Measurements from ENCODE around the gene MCC. TPM values are rescaled to one million over a fixed set of nuclear protein-coding genes. Genes with fewer than 3 reads are reported as not detected.

MCC gene
- total and polyA plus RNA-seq, 4 donors: 9.0 to 47.3 (median 14.7) TPM

GRCh38 chr5:113128641-113129330 is 359.5 kb downstream of the MCC start:
- Histone ChIP-seq H3K36me3 (ENCODE audit: control insufficient read depth in 4 of 4, insufficient read depth in 3 of 4, low read depth in 1 of 4, low read length in 3 of 4) (peaks cover 0 to 2% (median 0%) of the 10 kb centered on the region in 4 donors), H3K27ac (ENCODE audit: low read depth in 1 of 2, low read length in 2 of 2) (no peak overlapping the region), H3K27me3 (ENCODE audit: control insufficient read depth in 4 of 4, insufficient read depth in 4 of 4, low read length in 3 of 4) (no peaks in the 10 kb centered on the region), H3K9ac (ENCODE audit: low read depth in 1 of 2, low read length in 2 of 2) (no peak overlapping the region), H3K9me3 (ENCODE audit: control insufficient read depth in 4 of 4, low read length in 3 of 4) (no peaks in the 10 kb centered on the region), H3K4me3 (ENCODE audit: low read depth in 1 of 3, low read length in 3 of 3) (no peak overlapping the region), H3K4me1 (ENCODE audit: control insufficient read depth in 4 of 4, insufficient read depth in 4 of 4, low read length in 3 of 4) (peaks cover 0 to 13% (median 10%) of the 10 kb centered on the region in 4 donors)
- no peak for TF ChIP-seq FOXA2 (IDR thresholded peaks at IDR 0.05)
- no peak for TF ChIP-seq TAF1 (conservative IDR thresholded peaks at IDR 0.05)
- TF ChIP-seq HNF4A (conservative IDR thresholded peaks at IDR 0.05): no peak
- no peak for TF ChIP-seq SP1 (IDR thresholded peaks at IDR 0.05)
- TF ChIP-seq ZBTB33 (IDR thresholded peaks at IDR 0.05): no peak
- TF ChIP-seq HNF4G (IDR thresholded peaks at IDR 0.05): no peak
- no peak for TF ChIP-seq EGR1 (IDR thresholded peaks at IDR 0.05; ENCODE audit: low read depth in 2 of 2)
- TF ChIP-seq YY1 (IDR thresholded peaks at IDR 0.05): no peak
- DNase-seq (ENCODE audit: low spot score): no peak
- WGBS: 50% methylated on average over 2 of the region's 2 CpGs

GRCh38 chr5:113128082-113128481 is 360.2 kb downstream of the MCC start:
- DNase-seq (ENCODE audit: low spot score): no peak
- Histone ChIP-seq H3K36me3 (ENCODE audit: control insufficient read depth in 4 of 4, insufficient read depth in 3 of 4, low read depth in 1 of 4, low read length in 3 of 4) (peaks cover 0 to 2% (median 0%) of the 10 kb centered on the region in 4 donors), H3K27ac (ENCODE audit: low read depth in 1 of 2, low read length in 2 of 2) (no peak overlapping the region), H3K4me1 (ENCODE audit: control insufficient read depth in 4 of 4, insufficient read depth in 4 of 4, low read length in 3 of 4) (peaks cover 0 to 18% (median 10%) of the 10 kb centered on the region in 4 donors), H3K4me3 (ENCODE audit: low read depth in 1 of 3, low read length in 3 of 3) (no peak overlapping the region), H3K9ac (ENCODE audit: low read depth in 1 of 2, low read length in 2 of 2) (no peak overlapping the region), H3K9me3 (ENCODE audit: control insufficient read depth in 4 of 4, low read length in 3 of 4) (no peaks in the 10 kb centered on the region), H3K27me3 (ENCODE audit: control insufficient read depth in 4 of 4, insufficient read depth in 4 of 4, low read length in 3 of 4) (no peaks in the 10 kb centered on the region)
- 92% methylated on average over 1 of the region's 1 CpG for WGBS
- TF ChIP-seq TAF1 (conservative IDR thresholded peaks at IDR 0.05) (no peak), RXRA (IDR thresholded peaks at IDR 0.05) (no peak), YY1 (IDR thresholded peaks at IDR 0.05) (no peak), REST (IDR thresholded peaks at IDR 0.05) (no peak), CTCF (IDR thresholded peaks at IDR 0.05; ENCODE audit: low read depth, low read length, missing input control) (no peak), ZBTB33 (IDR thresholded peaks at IDR 0.05) (no peak), JUND (IDR thresholded peaks at IDR 0.05) (no peak), SP1 (IDR thresholded peaks at IDR 0.05) (no peak), HNF4A (conservative IDR thresholded peaks at IDR 0.05) (no peak), FOXA2 (IDR thresholded peaks at IDR 0.05) (no peak)
- TF ChIP-seq, protein P1, sequence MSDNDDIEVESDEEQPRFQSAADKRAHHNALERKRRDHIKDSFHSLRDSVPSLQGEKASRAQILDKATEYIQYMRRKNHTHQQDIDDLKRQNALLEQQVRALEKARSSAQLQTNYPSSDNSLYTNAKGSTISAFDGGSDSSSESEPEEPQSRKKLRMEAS (IDR thresholded peaks at IDR 0.05): no peak

Measured in liver (tissue), 9 donors.